Choroid plexus epithelial cell (primary cell): ENCODE measurements around the gene VDAC2.

Experiments
- DNase-seq: peaks from one replicate; pipeline ENCODE4 v3.0.0-alpha.2; 2010; ENCODE audit warnings: low read depth
- H3K4me3 ChIP-seq: 2 replicates; pipeline ENCODE4 v1.5.1; 2011; ENCODE audit warnings: low read depth, mild to moderate bottlenecking, control low read depth, low read length, moderate library complexity
- TF ChIP-seq, protein P1 (sequence below): conservative IDR thresholded peaks from 2 replicates; pipeline ENCODE4 v1.5.1; 2011; ENCODE audit warnings: low read depth, mild to moderate bottlenecking, control low read depth, inconsistent platforms, low read length, moderate library complexity

Gene VDAC2

DNA sequence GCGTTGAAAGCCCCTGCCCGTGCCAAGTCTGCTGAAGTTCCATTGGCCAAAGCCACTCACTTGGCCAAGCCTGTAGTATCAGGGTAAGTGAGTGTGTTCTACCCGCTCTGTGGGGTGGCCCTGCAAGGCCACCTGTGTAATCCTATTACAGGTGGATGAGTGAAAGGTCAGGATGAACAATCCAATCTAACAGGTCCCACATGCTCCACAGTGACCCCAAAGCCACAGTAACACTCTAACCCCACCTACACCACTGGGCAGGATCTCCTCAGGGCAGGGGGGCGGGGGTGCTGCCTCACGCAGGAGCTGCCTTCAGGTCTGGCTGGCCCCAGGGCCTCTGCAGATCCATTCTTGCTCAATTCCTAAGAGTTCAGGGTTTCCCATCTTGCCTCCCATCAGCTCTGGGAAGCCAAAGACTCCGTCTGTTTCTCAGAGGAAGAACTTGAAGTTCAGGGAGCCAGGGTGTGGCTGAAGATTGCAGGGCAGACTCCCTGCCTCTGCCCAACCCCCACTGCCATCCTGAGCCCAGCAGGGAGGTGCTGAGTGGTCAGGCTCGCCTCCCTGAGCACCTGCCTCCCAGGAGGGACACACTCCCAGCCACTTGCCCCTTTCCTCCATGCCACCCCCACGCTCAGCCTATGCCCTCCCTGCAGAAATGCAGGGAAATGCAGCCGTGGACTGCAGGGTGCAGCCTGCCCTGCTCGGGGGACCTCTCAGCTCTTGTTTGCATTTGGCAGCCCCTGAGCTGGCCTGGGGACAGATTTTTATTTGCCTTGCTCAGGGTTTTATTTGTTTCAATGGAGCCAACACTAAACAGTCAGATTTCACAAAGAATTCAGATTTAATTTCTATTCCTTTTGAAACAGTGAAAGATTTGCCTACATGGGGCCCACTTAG is 35.0 kb downstream of the VDAC2 start:
- DNase-seq, result no peak
- H3K4me3 ChIP-seq, result no peak overlapping the region
- TF ChIP-seq, protein P1, sequence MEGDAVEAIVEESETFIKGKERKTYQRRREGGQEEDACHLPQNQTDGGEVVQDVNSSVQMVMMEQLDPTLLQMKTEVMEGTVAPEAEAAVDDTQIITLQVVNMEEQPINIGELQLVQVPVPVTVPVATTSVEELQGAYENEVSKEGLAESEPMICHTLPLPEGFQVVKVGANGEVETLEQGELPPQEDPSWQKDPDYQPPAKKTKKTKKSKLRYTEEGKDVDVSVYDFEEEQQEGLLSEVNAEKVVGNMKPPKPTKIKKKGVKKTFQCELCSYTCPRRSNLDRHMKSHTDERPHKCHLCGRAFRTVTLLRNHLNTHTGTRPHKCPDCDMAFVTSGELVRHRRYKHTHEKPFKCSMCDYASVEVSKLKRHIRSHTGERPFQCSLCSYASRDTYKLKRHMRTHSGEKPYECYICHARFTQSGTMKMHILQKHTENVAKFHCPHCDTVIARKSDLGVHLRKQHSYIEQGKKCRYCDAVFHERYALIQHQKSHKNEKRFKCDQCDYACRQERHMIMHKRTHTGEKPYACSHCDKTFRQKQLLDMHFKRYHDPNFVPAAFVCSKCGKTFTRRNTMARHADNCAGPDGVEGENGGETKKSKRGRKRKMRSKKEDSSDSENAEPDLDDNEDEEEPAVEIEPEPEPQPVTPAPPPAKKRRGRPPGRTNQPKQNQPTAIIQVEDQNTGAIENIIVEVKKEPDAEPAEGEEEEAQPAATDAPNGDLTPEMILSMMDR, result no peak

DNA sequence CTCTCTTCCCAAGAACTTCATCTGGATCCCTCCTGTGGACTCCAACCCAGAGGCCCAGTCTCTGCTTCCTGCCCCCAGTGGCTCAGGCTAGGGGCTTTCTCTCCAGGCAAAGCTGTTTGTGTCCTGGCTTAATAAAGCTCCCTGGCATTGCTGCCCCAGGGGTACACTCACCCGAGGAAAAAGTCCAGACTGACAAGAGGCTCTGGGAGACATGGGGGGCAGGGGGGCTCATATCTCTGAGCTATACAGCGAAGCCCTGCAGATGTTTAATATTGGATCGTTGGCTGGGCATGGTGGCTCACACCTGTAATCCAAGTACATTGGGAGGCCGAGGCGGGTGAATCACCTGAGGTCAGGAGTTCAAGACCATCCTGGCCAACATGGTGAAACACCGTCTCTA is 35.9 kb downstream of the VDAC2 start:
- no peak for DNase-seq
- no peak overlapping the region for H3K4me3 ChIP-seq
- TF ChIP-seq, protein P1, result no peak

DNA sequence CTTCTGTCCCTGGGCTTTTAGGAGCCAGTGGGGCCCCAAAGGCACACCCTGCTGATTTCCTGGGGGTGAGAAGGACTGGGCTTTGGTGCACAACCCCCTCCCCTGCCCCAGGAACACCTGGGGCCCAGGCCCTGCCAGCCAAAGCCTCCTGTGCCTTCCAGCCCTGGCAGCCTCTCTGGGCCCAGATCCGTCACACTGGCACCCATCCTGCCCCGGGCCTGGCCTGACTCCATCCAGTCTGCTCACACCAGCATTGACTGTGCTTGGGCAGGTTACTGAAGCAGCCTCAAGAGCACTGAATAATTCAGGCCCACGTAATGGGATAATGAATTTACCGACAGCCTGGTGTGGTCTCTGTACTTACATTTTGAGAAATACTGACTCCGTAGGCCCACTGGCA is 37.2 kb downstream of the VDAC2 start:
- no peak overlapping the region for H3K4me3 ChIP-seq

DNA sequence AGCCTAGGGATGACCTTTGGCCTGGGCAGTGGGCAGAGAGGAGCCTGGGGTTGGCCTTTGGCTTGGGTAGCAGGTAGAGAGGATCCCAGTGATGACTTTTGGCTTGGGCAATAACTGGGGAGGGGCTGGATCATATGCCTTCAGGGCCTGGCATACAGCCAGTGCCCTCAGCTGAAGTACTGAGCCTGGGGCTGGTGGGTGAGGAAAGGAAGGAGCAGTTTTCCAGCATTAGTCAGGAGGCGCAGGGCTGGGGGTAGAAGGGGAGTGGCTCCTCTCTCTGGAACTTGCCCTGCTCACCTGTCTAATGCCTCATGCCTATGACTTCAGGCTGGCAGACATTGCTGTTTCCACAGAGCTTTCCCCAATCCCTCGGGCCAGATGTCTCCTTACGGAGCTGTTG is 40.3 kb downstream of the VDAC2 start:
- DNase-seq, result no peak
- no peak overlapping the region for H3K4me3 ChIP-seq
- TF ChIP-seq, protein P1, result no peak

More for the DNA sequence above, 37.2 kb downstream of the VDAC2 start:
- DNase-seq, result no peak
- TF ChIP-seq, protein P1, result no peak

DNA sequence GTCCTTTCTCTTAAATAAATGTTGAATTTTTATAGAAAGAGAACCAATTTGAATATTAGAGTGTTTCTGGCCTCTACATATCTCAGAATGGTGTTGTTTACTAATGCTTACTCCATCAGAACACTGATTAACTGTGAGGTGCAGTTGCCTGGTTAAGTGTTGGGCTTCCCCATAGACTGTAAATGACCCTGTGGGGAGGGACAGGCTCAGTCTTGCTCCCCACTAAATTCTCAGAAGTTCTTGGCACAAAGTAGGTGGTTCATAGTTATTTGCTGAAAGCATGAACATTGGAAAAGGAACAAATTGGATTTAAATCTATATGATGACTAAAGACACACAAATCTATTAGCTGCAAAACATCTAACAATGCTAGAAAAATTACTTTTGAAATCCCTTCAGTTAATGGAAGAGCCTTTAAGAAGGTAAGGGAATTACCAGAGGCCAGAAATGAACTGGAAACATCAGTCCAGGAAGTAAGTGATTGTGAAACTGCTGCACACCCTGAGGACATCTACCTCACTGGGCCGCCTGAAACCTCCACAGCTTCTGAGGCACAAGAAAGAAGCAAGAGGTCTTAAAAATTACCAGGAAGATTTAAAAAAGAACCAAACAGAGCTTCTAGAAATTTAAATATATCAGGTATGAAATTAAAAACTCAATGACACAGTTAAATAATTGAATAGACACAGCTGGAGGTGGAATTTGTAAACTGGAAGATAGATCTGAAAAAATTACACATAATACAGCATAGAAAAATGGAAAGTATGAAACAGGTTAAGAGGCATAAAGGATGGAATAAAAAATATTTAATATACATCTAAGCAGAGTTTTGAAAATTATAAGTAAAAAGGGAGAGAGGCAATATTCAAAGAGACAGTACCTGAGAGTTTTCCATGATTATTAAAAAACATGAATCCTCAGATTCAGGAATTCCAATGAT is 43.0 kb downstream of the VDAC2 start:
- TF ChIP-seq, protein P1, result no peak
- DNase-seq, result no peak
- H3K4me3 ChIP-seq, result no peak overlapping the region

DNA sequence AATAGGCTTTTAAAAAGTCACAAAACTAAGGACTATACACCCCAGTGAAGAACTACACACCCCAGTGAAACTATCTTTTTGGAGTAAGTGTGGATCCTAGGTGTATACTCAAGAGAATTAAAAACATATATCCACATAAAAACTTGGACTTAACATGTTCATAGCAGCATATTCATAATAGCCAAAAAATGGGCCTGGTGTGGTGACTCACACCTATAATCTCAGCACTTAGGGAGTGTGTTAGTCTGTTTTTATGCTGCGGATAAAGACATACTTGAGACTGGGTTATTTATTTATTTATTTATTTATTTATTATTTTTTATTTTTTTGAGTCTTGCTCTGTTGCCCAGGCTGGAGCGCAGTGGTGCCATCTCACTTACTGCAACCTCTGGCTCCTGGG is 44.1 kb downstream of the VDAC2 start:
- H3K4me3 ChIP-seq, result no peak overlapping the region
- TF ChIP-seq, protein P1, result no peak
- no peak for DNase-seq
